ENCODE data around the gene SHISAL2B.
"Not testable (repeated sequence)": the region's sequence is repeated elsewhere in the genome, so short reads cannot be mapped to it uniquely, and the experiment has no call there.

The SHISAL2B gene

GRCh38 chr5:64693636-64694035 lies 3.3 kb downstream of the SHISAL2B start:
- Histone ChIP-seq H3K27ac (ENCODE audit: low read length) (no peak overlapping the region), H3K27me3 (ENCODE audit: control insufficient read depth in 1 of 2, insufficient read depth in 2 of 2, low read length in 2 of 2) (peaks cover 8 to 10% of the 10 kb centered on the region in 2 donors)

GRCh38 chr5:64696414-64696813 lies 6.1 kb downstream of the SHISAL2B start:
- not testable (repeated sequence) for H3K4me1 ChIP-seq (ENCODE audit: control insufficient read depth, insufficient read depth, low read length); H3K9me3 ChIP-seq (ENCODE audit: control insufficient read depth in 2 of 2, low read length in 2 of 2); H3K36me3 ChIP-seq (ENCODE audit: control insufficient read depth in 2 of 2, insufficient read depth in 2 of 2, low read length in 2 of 2); H3K27me3 ChIP-seq (ENCODE audit: control insufficient read depth in 1 of 2, insufficient read depth in 2 of 2, low read length in 2 of 2); H3K4me3 ChIP-seq (ENCODE audit: low read length in 2 of 2); H3K27ac ChIP-seq (ENCODE audit: low read length); H3K9ac ChIP-seq (ENCODE audit: low read length in 2 of 2)

More at GRCh38 chr5:64693636-64694035, 3.3 kb downstream of the SHISAL2B start:
- Histone ChIP-seq H3K9ac (ENCODE audit: low read length in 2 of 2) (no peak overlapping the region), H3K4me1 (ENCODE audit: control insufficient read depth, insufficient read depth, low read length) (peaks cover 8% of the 10 kb centered on the region), H3K36me3 (ENCODE audit: control insufficient read depth in 2 of 2, insufficient read depth in 2 of 2, low read length in 2 of 2) (no peaks in the 10 kb centered on the region), H3K9me3 (ENCODE audit: control insufficient read depth in 2 of 2, low read length in 2 of 2) (peaks cover 0 to 2% of the 10 kb centered on the region in 2 donors), H3K4me3 (ENCODE audit: low read length in 2 of 2) (no peak overlapping the region)

- Histone ChIP-seq H3K4me3 (ENCODE audit: low read length in 2 of 2) (no peak overlapping the region), H3K27me3 (ENCODE audit: control insufficient read depth in 1 of 2, insufficient read depth in 2 of 2, low read length in 2 of 2) (no peaks in the 10 kb centered on the region), H3K27ac (ENCODE audit: low read length) (no peak overlapping the region), H3K36me3 (ENCODE audit: control insufficient read depth in 2 of 2, insufficient read depth in 2 of 2, low read length in 2 of 2) (no peaks in the 10 kb centered on the region), H3K9me3 (ENCODE audit: control insufficient read depth in 2 of 2, low read length in 2 of 2) (peaks cover 0 to 2% of the 10 kb centered on the region in 2 donors), H3K9ac (ENCODE audit: low read length in 2 of 2) (no peak overlapping the region), H3K4me1 (ENCODE audit: control insufficient read depth, insufficient read depth, low read length) (no peaks in the 10 kb centered on the region)
Measured at GRCh38 chr5:64700765-64701164, 10.5 kb downstream of the SHISAL2B start.

- not testable (repeated sequence) for H3K9ac ChIP-seq (ENCODE audit: low read length in 2 of 2); H3K4me3 ChIP-seq (ENCODE audit: low read length in 2 of 2); H3K9me3 ChIP-seq (ENCODE audit: control insufficient read depth in 2 of 2, low read length in 2 of 2); H3K36me3 ChIP-seq (ENCODE audit: control insufficient read depth in 2 of 2, insufficient read depth in 2 of 2, low read length in 2 of 2); H3K4me1 ChIP-seq (ENCODE audit: control insufficient read depth, insufficient read depth, low read length); H3K27ac ChIP-seq (ENCODE audit: low read length); H3K27me3 ChIP-seq (ENCODE audit: control insufficient read depth in 1 of 2, insufficient read depth in 2 of 2, low read length in 2 of 2)
Measured at GRCh38 chr5:64706074-64706473, 15.8 kb downstream of the SHISAL2B start.

- Histone ChIP-seq H3K27me3 (ENCODE audit: control insufficient read depth in 1 of 2, insufficient read depth in 2 of 2, low read length in 2 of 2) (no peaks in the 10 kb centered on the region), H3K4me3 (ENCODE audit: low read length in 2 of 2) (no peak overlapping the region), H3K4me1 (ENCODE audit: control insufficient read depth, insufficient read depth, low read length) (no peaks in the 10 kb centered on the region), H3K9me3 (ENCODE audit: control insufficient read depth in 2 of 2, low read length in 2 of 2) (no peaks in the 10 kb centered on the region), H3K9ac (ENCODE audit: low read length in 2 of 2) (no peak overlapping the region), H3K36me3 (ENCODE audit: control insufficient read depth in 2 of 2, insufficient read depth in 2 of 2, low read length in 2 of 2) (no peaks in the 10 kb centered on the region), H3K27ac (ENCODE audit: low read length) (no peak overlapping the region)
Measured at GRCh38 chr5:64707191-64707590, 16.9 kb downstream of the SHISAL2B start.

- H3K4me1 ChIP-seq (ENCODE audit: control insufficient read depth, insufficient read depth, low read length); H3K9me3 ChIP-seq (ENCODE audit: control insufficient read depth in 2 of 2, low read length in 2 of 2); H3K36me3 ChIP-seq (ENCODE audit: control insufficient read depth in 2 of 2, insufficient read depth in 2 of 2, low read length in 2 of 2); H3K9ac ChIP-seq (ENCODE audit: low read length in 2 of 2); H3K27ac ChIP-seq (ENCODE audit: low read length); H3K4me3 ChIP-seq (ENCODE audit: low read length in 2 of 2); H3K27me3 ChIP-seq (ENCODE audit: control insufficient read depth in 1 of 2, insufficient read depth in 2 of 2, low read length in 2 of 2): not testable (repeated sequence)
Measured at GRCh38 chr5:64714495-64714894, 24.2 kb downstream of the SHISAL2B start.

- H3K36me3 ChIP-seq (ENCODE audit: control insufficient read depth in 2 of 2, insufficient read depth in 2 of 2, low read length in 2 of 2): peaks cover 10 to 11% of the 10 kb centered on the region in 2 donors
- H3K27me3 ChIP-seq (ENCODE audit: control insufficient read depth in 1 of 2, insufficient read depth in 2 of 2, low read length in 2 of 2): no peaks in the 10 kb centered on the region
- H3K4me3 ChIP-seq (ENCODE audit: low read length in 2 of 2): no peak overlapping the region
- H3K9ac ChIP-seq (ENCODE audit: low read length in 2 of 2): no peak overlapping the region
- no peaks in the 10 kb centered on the region for H3K4me1 ChIP-seq (ENCODE audit: control insufficient read depth, insufficient read depth, low read length)
- H3K27ac ChIP-seq (ENCODE audit: low read length): no peak overlapping the region
- H3K9me3 ChIP-seq (ENCODE audit: control insufficient read depth in 2 of 2, low read length in 2 of 2): no peaks in the 10 kb centered on the region
Measured at GRCh38 chr5:64722588-64722987, 32.3 kb downstream of the SHISAL2B start.

- H3K4me3 ChIP-seq (ENCODE audit: low read length in 2 of 2): no peak overlapping the region
- H3K9me3 ChIP-seq (ENCODE audit: control insufficient read depth in 2 of 2, low read length in 2 of 2): no peaks in the 10 kb centered on the region
- H3K27ac ChIP-seq (ENCODE audit: low read length): no peak overlapping the region
- no peaks in the 10 kb centered on the region for H3K4me1 ChIP-seq (ENCODE audit: control insufficient read depth, insufficient read depth, low read length)
- H3K27me3 ChIP-seq (ENCODE audit: control insufficient read depth in 1 of 2, insufficient read depth in 2 of 2, low read length in 2 of 2): no peaks in the 10 kb centered on the region
- peaks cover 8 to 10% of the 10 kb centered on the region in 2 donors for H3K36me3 ChIP-seq (ENCODE audit: control insufficient read depth in 2 of 2, insufficient read depth in 2 of 2, low read length in 2 of 2)
- H3K9ac ChIP-seq (ENCODE audit: low read length in 2 of 2): no peak overlapping the region
Measured at GRCh38 chr5:64727150-64727549, 36.8 kb downstream of the SHISAL2B start.

GRCh38 chr5:64742411-64742810 lies 52.1 kb downstream of the SHISAL2B start:
- Histone ChIP-seq H3K9me3 (ENCODE audit: control insufficient read depth in 2 of 2, low read length in 2 of 2) (no peaks in the 10 kb centered on the region), H3K4me1 (ENCODE audit: control insufficient read depth, insufficient read depth, low read length) (no peaks in the 10 kb centered on the region), H3K27me3 (ENCODE audit: control insufficient read depth in 1 of 2, insufficient read depth in 2 of 2, low read length in 2 of 2) (no peaks in the 10 kb centered on the region), H3K27ac (ENCODE audit: low read length) (no peak overlapping the region), H3K4me3 (ENCODE audit: low read length in 2 of 2) (no peak overlapping the region), H3K9ac (ENCODE audit: low read length in 2 of 2) (no peak overlapping the region), H3K36me3 (ENCODE audit: control insufficient read depth in 2 of 2, insufficient read depth in 2 of 2, low read length in 2 of 2) (peaks cover 7 to 9% of the 10 kb centered on the region in 2 donors)

- H3K36me3 ChIP-seq (ENCODE audit: control insufficient read depth in 2 of 2, insufficient read depth in 2 of 2, low read length in 2 of 2): peaks cover 7 to 9% of the 10 kb centered on the region in 2 donors
- H3K4me3 ChIP-seq (ENCODE audit: low read length in 2 of 2): no peak overlapping the region
- H3K9me3 ChIP-seq (ENCODE audit: control insufficient read depth in 2 of 2, low read length in 2 of 2): no peaks in the 10 kb centered on the region
- no peak overlapping the region for H3K27ac ChIP-seq (ENCODE audit: low read length)
- no peaks in the 10 kb centered on the region for H3K27me3 ChIP-seq (ENCODE audit: control insufficient read depth in 1 of 2, insufficient read depth in 2 of 2, low read length in 2 of 2)
- no peaks in the 10 kb centered on the region for H3K4me1 ChIP-seq (ENCODE audit: control insufficient read depth, insufficient read depth, low read length)
- H3K9ac ChIP-seq (ENCODE audit: low read length in 2 of 2): no peak overlapping the region
Measured at GRCh38 chr5:64742821-64743220, 52.5 kb downstream of the SHISAL2B start.

- peaks cover 4 to 5% of the 10 kb centered on the region in 2 donors for H3K36me3 ChIP-seq (ENCODE audit: control insufficient read depth in 2 of 2, insufficient read depth in 2 of 2, low read length in 2 of 2)
- no peak overlapping the region for H3K4me3 ChIP-seq (ENCODE audit: low read length in 2 of 2)
- no peak overlapping the region for H3K9ac ChIP-seq (ENCODE audit: low read length in 2 of 2)
- H3K9me3 ChIP-seq (ENCODE audit: control insufficient read depth in 2 of 2, low read length in 2 of 2): no peaks in the 10 kb centered on the region
- H3K4me1 ChIP-seq (ENCODE audit: control insufficient read depth, insufficient read depth, low read length): no peaks in the 10 kb centered on the region
- no peaks in the 10 kb centered on the region for H3K27me3 ChIP-seq (ENCODE audit: control insufficient read depth in 1 of 2, insufficient read depth in 2 of 2, low read length in 2 of 2)
- H3K27ac ChIP-seq (ENCODE audit: low read length): no peak overlapping the region
Measured at GRCh38 chr5:64744914-64745313, 54.6 kb downstream of the SHISAL2B start.
